ENCODE results near the gene OR2Z1. TPM values are rescaled to one million over a fixed set of nuclear protein-coding genes. Genes with fewer than 3 reads are reported as not detected.
"Not testable (repeated sequence)": the region's sequence is repeated elsewhere in the genome, so short reads cannot be mapped to it uniquely, and the experiment has no call there.

The OR2Z1 gene
- total and polyA plus RNA-seq, 2 experiments from 2014 or later = not detected

- TF ChIP-seq, protein P1, sequence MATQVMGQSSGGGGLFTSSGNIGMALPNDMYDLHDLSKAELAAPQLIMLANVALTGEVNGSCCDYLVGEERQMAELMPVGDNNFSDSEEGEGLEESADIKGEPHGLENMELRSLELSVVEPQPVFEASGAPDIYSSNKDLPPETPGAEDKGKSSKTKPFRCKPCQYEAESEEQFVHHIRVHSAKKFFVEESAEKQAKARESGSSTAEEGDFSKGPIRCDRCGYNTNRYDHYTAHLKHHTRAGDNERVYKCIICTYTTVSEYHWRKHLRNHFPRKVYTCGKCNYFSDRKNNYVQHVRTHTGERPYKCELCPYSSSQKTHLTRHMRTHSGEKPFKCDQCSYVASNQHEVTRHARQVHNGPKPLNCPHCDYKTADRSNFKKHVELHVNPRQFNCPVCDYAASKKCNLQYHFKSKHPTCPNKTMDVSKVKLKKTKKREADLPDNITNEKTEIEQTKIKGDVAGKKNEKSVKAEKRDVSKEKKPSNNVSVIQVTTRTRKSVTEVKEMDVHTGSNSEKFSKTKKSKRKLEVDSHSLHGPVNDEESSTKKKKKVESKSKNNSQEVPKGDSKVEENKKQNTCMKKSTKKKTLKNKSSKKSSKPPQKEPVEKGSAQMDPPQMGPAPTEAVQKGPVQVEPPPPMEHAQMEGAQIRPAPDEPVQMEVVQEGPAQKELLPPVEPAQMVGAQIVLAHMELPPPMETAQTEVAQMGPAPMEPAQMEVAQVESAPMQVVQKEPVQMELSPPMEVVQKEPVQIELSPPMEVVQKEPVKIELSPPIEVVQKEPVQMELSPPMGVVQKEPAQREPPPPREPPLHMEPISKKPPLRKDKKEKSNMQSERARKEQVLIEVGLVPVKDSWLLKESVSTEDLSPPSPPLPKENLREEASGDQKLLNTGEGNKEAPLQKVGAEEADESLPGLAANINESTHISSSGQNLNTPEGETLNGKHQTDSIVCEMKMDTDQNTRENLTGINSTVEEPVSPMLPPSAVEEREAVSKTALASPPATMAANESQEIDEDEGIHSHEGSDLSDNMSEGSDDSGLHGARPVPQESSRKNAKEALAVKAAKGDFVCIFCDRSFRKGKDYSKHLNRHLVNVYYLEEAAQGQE (IDR thresholded peaks at IDR 0.05; ENCODE audit: unreplicated experiment) = no peak
- TF ChIP-seq CREB1 (CRISPR knock-in tag; IDR thresholded peaks at IDR 0.05; ENCODE audit: low read depth) = no peak
Measured at GRCh38 chr19:8702350-8702749, 19.1 kb upstream of the OR2Z1 start (continued).

DNA sequence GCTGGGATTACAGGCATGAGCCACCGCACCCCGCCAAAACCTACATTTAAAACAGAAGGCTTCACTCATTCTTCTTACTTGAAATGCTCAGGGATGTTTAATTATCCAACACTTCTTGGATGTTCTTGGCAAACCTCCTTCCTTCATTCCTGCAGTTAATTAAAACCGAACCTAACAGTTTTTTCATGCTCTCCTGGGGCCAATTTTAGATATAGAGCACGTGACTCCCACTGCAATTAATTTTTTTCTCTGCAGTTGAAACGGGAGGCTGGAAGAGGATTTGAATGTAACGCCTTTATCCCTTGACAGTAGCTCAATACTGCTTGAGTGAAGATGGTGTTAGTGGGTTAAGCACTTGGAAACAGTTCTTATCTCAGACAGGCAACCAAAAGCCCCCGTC, 18.2 kb upstream of the OR2Z1 start:
- Histone ChIP-seq H4K20me1 (replicated peaks; ENCODE audit: insufficient read depth) (no peaks in the 10 kb centered on the region), H3F3A (replicated peaks; ENCODE audit: low read depth) (no peaks in the 10 kb centered on the region), H3K36me3 (ENCODE audit: insufficient read depth) (no peaks in the 10 kb centered on the region), H3K9me2 (ENCODE audit: insufficient read depth) (no peaks in the 10 kb centered on the region), H3K27me3 (ENCODE audit: insufficient read depth) (peaks cover 6% of the 10 kb centered on the region), H2AFZ (no peak overlapping the region), H3K4me2 (no peak overlapping the region), H3K4me3 (no peak overlapping the region), H3K27ac (ENCODE audit: low read depth) (no peak overlapping the region), H3K79me2 (replicated peaks; ENCODE audit: insufficient read depth) (no peaks in the 10 kb centered on the region), H3K4me1 (ENCODE audit: insufficient read depth) (no peaks in the 10 kb centered on the region)
- no peaks in the 10 kb centered on the region for H3K4me1 Mint-ChIP-seq
- TF ChIP-seq NANOG (IDR thresholded peaks at IDR 0.05; ENCODE audit: borderline replicate concordance) = no peak
- no peak for TF ChIP-seq ZNF114 (CRISPR knock-in tag; IDR thresholded peaks at IDR 0.05)
- peaks cover 13% of the 10 kb centered on the region for H3K36me3 Mint-ChIP-seq (ENCODE audit: low read depth)
- DNase-seq (ENCODE audit: low spot score) (no peak), ATAC-seq (no peak)
- no peak overlapping the region for H3K4me3 Mint-ChIP-seq
- H3K27ac Mint-ChIP-seq = no peak overlapping the region
- H3K27me3 Mint-ChIP-seq (ENCODE audit: insufficient read depth, low read depth, poor library complexity) = peaks cover 5% of the 10 kb centered on the region
- peaks cover 80% of the 10 kb centered on the region for H3K9me3 Mint-ChIP-seq

GRCh38 chr19:8705304-8705703, 16.1 kb upstream of the OR2Z1 start:
- not testable (repeated sequence) for DNase-seq (ENCODE audit: low spot score); H3K4me1 ChIP-seq (ENCODE audit: insufficient read depth); H3K27ac Mint-ChIP-seq; H3K4me2 ChIP-seq; H2AFZ ChIP-seq; H3K27ac ChIP-seq (ENCODE audit: low read depth); H3K27me3 Mint-ChIP-seq (ENCODE audit: insufficient read depth, low read depth, poor library complexity); H3K79me2 ChIP-seq (replicated peaks; ENCODE audit: insufficient read depth); H3K36me3 Mint-ChIP-seq (ENCODE audit: low read depth); H3K36me3 ChIP-seq (ENCODE audit: insufficient read depth); H3K4me3 Mint-ChIP-seq; H3K4me3 ChIP-seq; H3K4me1 Mint-ChIP-seq; H3F3A ChIP-seq (replicated peaks; ENCODE audit: low read depth); ATAC-seq; H3K9me2 ChIP-seq (ENCODE audit: insufficient read depth); H4K20me1 ChIP-seq (replicated peaks; ENCODE audit: insufficient read depth); H3K27me3 ChIP-seq (ENCODE audit: insufficient read depth)
- H3K9me3 Mint-ChIP-seq = peaks cover 78% of the 10 kb centered on the region

- Mint-ChIP-seq H3K4me1 (no peaks in the 10 kb centered on the region), H3K36me3 (ENCODE audit: low read depth) (peaks cover 4% of the 10 kb centered on the region; the same call in 2 of the 3 replicates), H3K27ac (no peak overlapping the region)
- TF ChIP-seq CTCF (conservative IDR thresholded peaks at IDR 0.05; ENCODE audit: low read depth in 2 of 2) (no peak), STAT1 (IDR thresholded peaks at IDR 0.05; ENCODE audit: unreplicated experiment) (no peak), CREB1 (CRISPR knock-in tag; IDR thresholded peaks at IDR 0.05; ENCODE audit: low read depth) (no peak), ZNF114 (CRISPR knock-in tag; IDR thresholded peaks at IDR 0.05) (no peak)
Measured at GRCh38 chr19:8705742-8706141, 15.7 kb upstream of the OR2Z1 start.

More at GRCh38 chr19:8705742-8706141, 15.7 kb upstream of the OR2Z1 start:
- peaks cover 78% of the 10 kb centered on the region for H3K9me3 Mint-ChIP-seq
- no peak overlapping the region for H3K4me3 Mint-ChIP-seq
- H3F3A ChIP-seq (replicated peaks; ENCODE audit: low read depth) = no peaks in the 10 kb centered on the region
- H3K4me1 ChIP-seq (ENCODE audit: insufficient read depth) = no peaks in the 10 kb centered on the region
- H3K4me2 ChIP-seq = no peak overlapping the region
- no peak overlapping the region for H3K27ac ChIP-seq (ENCODE audit: low read depth)
- no peak overlapping the region for H2AFZ ChIP-seq
- ATAC-seq (no peak), DNase-seq (ENCODE audit: low spot score) (no peak)
- H3K27me3 Mint-ChIP-seq (ENCODE audit: insufficient read depth, low read depth, poor library complexity) = peaks cover 5% of the 10 kb centered on the region
- H4K20me1 ChIP-seq (replicated peaks; ENCODE audit: insufficient read depth) = no peaks in the 10 kb centered on the region
- no peaks in the 10 kb centered on the region for H3K36me3 ChIP-seq (ENCODE audit: insufficient read depth)
- no peaks in the 10 kb centered on the region for H3K9me2 ChIP-seq (ENCODE audit: insufficient read depth)
- no peaks in the 10 kb centered on the region for H3K79me2 ChIP-seq (replicated peaks; ENCODE audit: insufficient read depth)
- H3K27me3 ChIP-seq (ENCODE audit: insufficient read depth) = no peaks in the 10 kb centered on the region
- no peak overlapping the region for H3K4me3 ChIP-seq
